GM12872 (cell line): Measurements from ENCODE around the gene VANGL1.
A peak's percentile ranks its signal among the peaks of the same experiment; 100 is the strongest.

Experiments
- CTCF ChIP-seq: IDR thresholded peaks from 3 replicates; pipeline ENCODE4 v1.5.1; 2011; ENCODE audit warnings: low read depth, mild to moderate bottlenecking, low read length, moderate library complexity; ENCODE audit not compliant: insufficient read depth

VANGL1 gene

GRCh38 chr1:115697619-115698018, 55.8 kb downstream of the VANGL1 start:
- TF ChIP-seq CTCF = no peak

GRCh38 chr1:115701090-115701489, 59.3 kb downstream of the VANGL1 start:
- no peak for TF ChIP-seq CTCF

- TF ChIP-seq CTCF = no peak
Observed at GRCh38 chr1:115702959-115703358, 61.2 kb downstream of the VANGL1 start.

- TF ChIP-seq CTCF = no peak
Observed at GRCh38 chr1:115705085-115705951, 63.5 kb downstream of the VANGL1 start.

GRCh38 chr1:115705963-115706362, 64.2 kb downstream of the VANGL1 start:
- no peak for TF ChIP-seq CTCF

- peak; percentile 67 for TF ChIP-seq CTCF
Observed at GRCh38 chr1:115706587-115707425, 65.0 kb downstream of the VANGL1 start.

GRCh38 chr1:115710859-115711624, 69.3 kb downstream of the VANGL1 start:
- no peak for TF ChIP-seq CTCF
